Lower leg skin (tissue), 3 donors: ENCODE results near the gene CAMTA1.

ENCODE experiments used
- CTCF ChIP-seq, 3 donors: fragments of 450-650 bp; IDR thresholded peaks; one replicate each; pipeline ENCODE4 v1.5.1; 2016; ENCODE audit warnings: antibody characterized with exemption in 3 of 3, mild to moderate bottlenecking in 3 of 3, moderate library complexity in 2 of 3
- POLR2A ChIP-seq, 2 donors: fragments of 450-650 bp; IDR thresholded peaks; one replicate each; pipeline ENCODE4 v1.6.1; 2016 to 2017; ENCODE audit warnings: antibody characterized with exemption in 2 of 2, mild to moderate bottlenecking in 1 of 2, moderate library complexity in 1 of 2

DNA sequence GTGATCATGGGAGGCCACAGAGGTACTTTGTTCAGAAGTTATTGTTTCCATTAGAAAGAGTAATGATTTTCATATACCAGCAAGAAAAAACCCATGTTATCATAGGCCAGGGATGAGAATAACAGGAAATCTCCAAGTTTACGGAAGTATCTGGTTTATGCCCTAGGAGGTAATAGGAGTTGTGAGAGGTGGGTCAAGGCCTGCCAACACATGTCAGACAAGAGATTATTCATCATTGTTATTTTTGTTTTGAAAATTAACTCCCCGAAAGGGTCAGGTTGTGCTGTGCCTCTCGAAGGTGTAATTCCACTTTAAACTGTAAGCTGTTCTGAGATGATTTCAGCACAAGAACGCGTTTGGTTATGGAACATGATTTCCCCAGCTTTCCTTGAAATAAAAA lies 218.4 kb downstream of the CAMTA1 start:
- TF ChIP-seq CTCF (IDR thresholded peaks at IDR 0.05) = no peak
- no peak for TF ChIP-seq POLR2A (IDR thresholded peaks at IDR 0.05)
